Gastroesophageal sphincter (tissue), 3 donors: Measurements from ENCODE around the gene GDAP2.

Source experiments
- CTCF ChIP-seq, 4 experiments: fragments of 200-600 bp in 2 of 4; fragments of 450-650 bp in 2 of 4; sonication (generic) in 1 of 4; IDR thresholded peaks; one replicate each; pipeline ENCODE4 v1.5.1; 2017 to 2019; ENCODE audit warnings: antibody characterized with exemption in 4 of 4, mild to moderate bottlenecking in 2 of 4, moderate library complexity in 2 of 4
- EP300 ChIP-seq: sonication (generic); formaldehyde crosslinking; IDR thresholded peaks from one replicate; pipeline ENCODE4 v1.6.1; 2017; ENCODE audit warnings: antibody characterized with exemption, mild to moderate bottlenecking
- POLR2A ChIP-seq, 2 donors: fragments of 450-650 bp; IDR thresholded peaks; one replicate each; pipeline ENCODE4 v1.6.1; 2017; ENCODE audit warnings: antibody characterized with exemption in 2 of 2, mild to moderate bottlenecking in 2 of 2, moderate library complexity in 1 of 2
- POLR2AphosphoS5 ChIP-seq: sonication (generic); formaldehyde crosslinking; IDR thresholded peaks from one replicate; pipeline ENCODE4 v1.6.1; 2017; ENCODE audit warnings: antibody characterized with exemption

DNA sequence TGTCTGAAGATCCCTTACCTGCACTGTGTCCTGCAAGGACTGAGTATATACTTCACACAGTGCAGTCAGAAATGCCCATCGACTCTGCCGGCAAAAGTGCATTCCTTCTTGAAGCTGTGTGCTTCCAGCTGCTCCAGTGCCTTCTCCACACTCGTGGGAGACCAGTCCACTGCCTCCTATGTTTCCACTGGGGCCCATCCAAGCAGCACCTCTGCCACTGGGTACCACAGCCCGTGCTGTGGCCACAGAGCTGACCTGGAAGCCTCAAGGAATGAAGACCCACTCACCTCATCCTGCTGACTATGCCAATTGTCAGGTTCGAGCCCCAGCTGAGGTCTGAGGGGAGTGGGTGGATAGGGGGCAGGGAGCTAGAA is 108.1 kb downstream of the GDAP2 start:
- no peak for TF ChIP-seq CTCF (IDR thresholded peaks at IDR 0.05)
- TF ChIP-seq POLR2AphosphoS5: no peak
- TF ChIP-seq EP300: no peak
- TF ChIP-seq POLR2A (IDR thresholded peaks at IDR 0.05): no peak
